Measurements from ENCODE around the gene HAS3. TPM values are rescaled to one million over a fixed set of nuclear protein-coding genes. Genes with fewer than 3 reads are reported as not detected.
A peak's percentile ranks its signal among the peaks of the same experiment; 100 is the strongest.

The HAS3 gene
- total and polyA plus RNA-seq, 2 donors (not counting 3 experiments of a cell fraction or from before 2014, with no cell fraction given): 1.5 to 1.8 TPM

DNA sequence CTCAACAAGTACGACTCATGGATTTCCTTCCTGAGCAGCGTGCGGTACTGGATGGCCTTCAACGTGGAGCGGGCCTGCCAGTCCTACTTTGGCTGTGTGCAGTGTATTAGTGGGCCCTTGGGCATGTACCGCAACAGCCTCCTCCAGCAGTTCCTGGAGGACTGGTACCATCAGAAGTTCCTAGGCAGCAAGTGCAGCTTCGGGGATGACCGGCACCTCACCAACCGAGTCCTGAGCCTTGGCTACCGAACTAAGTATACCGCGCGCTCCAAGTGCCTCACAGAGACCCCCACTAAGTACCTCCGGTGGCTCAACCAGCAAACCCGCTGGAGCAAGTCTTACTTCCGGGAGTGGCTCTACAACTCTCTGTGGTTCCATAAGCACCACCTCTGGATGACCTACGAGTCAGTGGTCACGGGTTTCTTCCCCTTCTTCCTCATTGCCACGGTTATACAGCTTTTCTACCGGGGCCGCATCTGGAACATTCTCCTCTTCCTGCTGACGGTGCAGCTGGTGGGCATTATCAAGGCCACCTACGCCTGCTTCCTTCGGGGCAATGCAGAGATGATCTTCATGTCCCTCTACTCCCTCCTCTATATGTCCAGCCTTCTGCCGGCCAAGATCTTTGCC, 9.0 kb downstream of the HAS3 start:
- intact Hi-C loops (cut with micrococcal nuclease) (no loop called here), dilution Hi-C loops (cut with MboI; ENCODE audit: extremely low pct_ligation_motif_present, low sequenced_read_pairs) (no loop called here)
- Histone ChIP-seq H3K9me1 (replicated peaks; ENCODE audit: control insufficient read depth, extremely low read depth, insufficient read depth, low read length) (no peaks in the 10 kb centered on the region), H3K4me3 (replicated peaks in 1 of 3; ENCODE audit: insufficient read depth in 1 of 3, low read depth in 1 of 3, low read length in 3 of 3) (no peak overlapping the region), H3K36me3 (ENCODE audit: control insufficient read depth in 2 of 2, extremely low read depth in 1 of 2, insufficient read depth in 2 of 2, low read length in 2 of 2) (peaks cover 0 to 14% of the 10 kb centered on the region in 2 experiments), H2AFZ (ENCODE audit: low read depth, low read length) (no peak overlapping the region), H4K20me1 (replicated peaks; ENCODE audit: control insufficient read depth, extremely low read depth, insufficient read depth, low read length) (peaks cover 3% of the 10 kb centered on the region), H3K79me2 (ENCODE audit: control insufficient read depth, insufficient read depth, low read length) (no peaks in the 10 kb centered on the region), H3K27me3 (ENCODE audit: control insufficient read depth in 2 of 2, insufficient read depth in 2 of 2, low read length in 2 of 2) (no peaks in the 10 kb centered on the region), H3K27ac (ENCODE audit: insufficient read depth, low read depth, low read length) (no peak overlapping the region), H3K9ac (replicated peaks; ENCODE audit: extremely low read depth, insufficient read depth, low read length) (no peak overlapping the region), H3K9me3 (replicated peaks; ENCODE audit: control insufficient read depth, insufficient read depth, low read length) (no peaks in the 10 kb centered on the region), H3K4me2 (ENCODE audit: insufficient read depth, low read length) (no peak overlapping the region), H3K4me1 (ENCODE audit: control insufficient read depth, extremely low read depth, insufficient read depth, low read length) (peaks cover 17% of the 10 kb centered on the region)
- ChIA-PET CTCF (interaction anchor here (0.5 to 4.2 kb wide), 10 partner anchors 7 to 267 kb away, joined by 4 to 45 read pairs (median 7); no protein-coding TSS in a partner anchor), POLR2A (no interaction called here)
- TF ChIP-seq POLR2AphosphoS5 (IDR thresholded peaks at IDR 0.05; ENCODE audit: insufficient read depth, low read depth, low read length) (no peak), FOS (IDR thresholded peaks at IDR 0.05; ENCODE audit: borderline replicate concordance, insufficient read depth, low read length) (no peak), POLR2A (IDR thresholded peaks at IDR 0.05; ENCODE audit: low read depth, low read length) (no peak), CTCF (IDR thresholded peaks at IDR 0.05; ENCODE audit: extremely low read depth in 1 of 2, insufficient read depth in 1 of 2, low read depth in 1 of 2, low read length in 2 of 2) (no peak), GATA2 (IDR thresholded peaks at IDR 0.05; ENCODE audit: insufficient read depth, insufficient read length, low read depth, low read length) (no peak), JUN (IDR thresholded peaks at IDR 0.05; ENCODE audit: borderline replicate concordance, insufficient read depth, insufficient read length, low read depth) (no peak), MYC (IDR thresholded peaks at IDR 0.05; ENCODE audit: low read depth, low read length) (no peak), EZH2 (IDR thresholded peaks at IDR 0.05; ENCODE audit: borderline replicate concordance, low read depth, low read length, severe bottlenecking) (no peak)
- TF ChIP-seq, protein P1, sequence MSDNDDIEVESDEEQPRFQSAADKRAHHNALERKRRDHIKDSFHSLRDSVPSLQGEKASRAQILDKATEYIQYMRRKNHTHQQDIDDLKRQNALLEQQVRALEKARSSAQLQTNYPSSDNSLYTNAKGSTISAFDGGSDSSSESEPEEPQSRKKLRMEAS (IDR thresholded peaks at IDR 0.05; ENCODE audit: insufficient read depth, insufficient read length): no peak
- peak; percentile 31 for FAIRE-seq
- BruUV-seq (replicated peaks): no TSS peak
- DNase-seq (ENCODE audit: low read depth, low spot score): no peak
